Measurements from ENCODE around the gene ITPRIP.

Gene ITPRIP

GRCh38 chr10:104345941-104346340, 7.7 kb upstream of the ITPRIP start:
- peaks cover 4% of the 10 kb centered on the region for H3K27me3 Mint-ChIP-seq (ENCODE audit: low read depth)
- no peaks in the 10 kb centered on the region for H3K36me3 Mint-ChIP-seq (ENCODE audit: low read depth)
- TF ChIP-seq, protein P1, sequence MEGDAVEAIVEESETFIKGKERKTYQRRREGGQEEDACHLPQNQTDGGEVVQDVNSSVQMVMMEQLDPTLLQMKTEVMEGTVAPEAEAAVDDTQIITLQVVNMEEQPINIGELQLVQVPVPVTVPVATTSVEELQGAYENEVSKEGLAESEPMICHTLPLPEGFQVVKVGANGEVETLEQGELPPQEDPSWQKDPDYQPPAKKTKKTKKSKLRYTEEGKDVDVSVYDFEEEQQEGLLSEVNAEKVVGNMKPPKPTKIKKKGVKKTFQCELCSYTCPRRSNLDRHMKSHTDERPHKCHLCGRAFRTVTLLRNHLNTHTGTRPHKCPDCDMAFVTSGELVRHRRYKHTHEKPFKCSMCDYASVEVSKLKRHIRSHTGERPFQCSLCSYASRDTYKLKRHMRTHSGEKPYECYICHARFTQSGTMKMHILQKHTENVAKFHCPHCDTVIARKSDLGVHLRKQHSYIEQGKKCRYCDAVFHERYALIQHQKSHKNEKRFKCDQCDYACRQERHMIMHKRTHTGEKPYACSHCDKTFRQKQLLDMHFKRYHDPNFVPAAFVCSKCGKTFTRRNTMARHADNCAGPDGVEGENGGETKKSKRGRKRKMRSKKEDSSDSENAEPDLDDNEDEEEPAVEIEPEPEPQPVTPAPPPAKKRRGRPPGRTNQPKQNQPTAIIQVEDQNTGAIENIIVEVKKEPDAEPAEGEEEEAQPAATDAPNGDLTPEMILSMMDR (IDR thresholded peaks at IDR 0.05; ENCODE audit: unreplicated experiment in 3 of 3), result no peak
- H3K27ac Mint-ChIP-seq, result no peak overlapping the region
- H3K9me3 Mint-ChIP-seq, result no peaks in the 10 kb centered on the region
- H3K4me3 Mint-ChIP-seq, result no peak overlapping the region
- H3K4me1 Mint-ChIP-seq, result no peaks in the 10 kb centered on the region

GRCh38 chr10:104345515-104345914, 7.2 kb upstream of the ITPRIP start:
- Mint-ChIP-seq H3K36me3 (ENCODE audit: low read depth) (no peaks in the 10 kb centered on the region), H3K27ac (no peak overlapping the region), H3K9me3 (no peaks in the 10 kb centered on the region), H3K4me1 (no peaks in the 10 kb centered on the region), H3K4me3 (no peak overlapping the region), H3K27me3 (ENCODE audit: low read depth) (peaks cover 4% of the 10 kb centered on the region)
- TF ChIP-seq, protein P1 (IDR thresholded peaks at IDR 0.05; ENCODE audit: unreplicated experiment in 3 of 3), result no peak

DNA sequence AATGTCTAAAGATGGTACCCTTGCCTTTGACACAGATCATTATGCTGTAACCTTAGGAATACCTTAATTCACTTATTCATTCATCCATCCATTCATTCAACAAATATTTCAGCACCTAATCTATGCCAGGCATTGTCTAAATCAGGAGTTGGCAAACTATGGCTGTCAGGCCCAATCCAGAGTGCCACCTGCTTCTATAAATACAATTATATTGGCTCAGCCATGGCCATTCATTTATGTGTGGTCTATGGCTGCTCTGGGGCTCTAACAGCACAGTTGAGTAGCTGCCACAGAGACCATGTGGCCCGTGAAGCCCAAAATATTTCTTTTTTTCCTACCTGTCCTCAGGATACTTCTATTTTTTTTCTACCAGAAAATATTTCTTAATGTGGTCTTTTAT, 6.0 kb upstream of the ITPRIP start:
- Mint-ChIP-seq H3K36me3 (ENCODE audit: low read depth) (no peaks in the 10 kb centered on the region), H3K27ac (no peak overlapping the region), H3K27me3 (ENCODE audit: low read depth) (peaks cover 4% of the 10 kb centered on the region), H3K9me3 (no peaks in the 10 kb centered on the region), H3K4me1 (peaks cover 12% of the 10 kb centered on the region), H3K4me3 (no peak overlapping the region)
- TF ChIP-seq, protein P1 (IDR thresholded peaks at IDR 0.05; ENCODE audit: unreplicated experiment in 3 of 3), result no peak

DNA sequence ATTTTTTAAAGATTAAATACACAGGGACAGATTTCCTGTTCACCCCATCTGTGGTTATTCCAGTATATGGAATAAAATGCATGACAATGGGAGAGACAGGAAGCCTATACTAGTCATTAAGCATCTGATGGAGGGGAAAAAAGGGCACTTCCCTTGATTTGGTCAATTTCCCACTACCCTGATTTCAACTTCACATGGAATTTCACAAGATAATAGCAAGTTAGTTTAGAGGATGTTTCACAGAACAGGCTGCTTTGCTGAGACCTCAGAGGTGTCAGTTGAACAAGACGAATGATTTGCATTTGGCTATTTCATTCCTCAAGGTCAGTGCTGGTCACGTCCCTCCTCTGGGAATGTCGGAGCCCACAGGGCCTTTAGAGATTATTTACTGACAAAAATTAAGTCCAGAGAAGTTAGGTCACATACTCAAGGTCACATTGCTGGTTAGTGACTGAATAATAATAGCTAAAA, 4.7 kb upstream of the ITPRIP start:
- H3K27me3 Mint-ChIP-seq (ENCODE audit: low read depth), result peaks cover 4% of the 10 kb centered on the region
- H3K36me3 Mint-ChIP-seq (ENCODE audit: low read depth), result no peaks in the 10 kb centered on the region
- peak overlapping the region in 1 of 3 experiments; percentile 31 for H3K27ac Mint-ChIP-seq
- H3K4me3 Mint-ChIP-seq, result no peak overlapping the region
- no peaks in the 10 kb centered on the region for H3K9me3 Mint-ChIP-seq
- peaks cover 18% of the 10 kb centered on the region for H3K4me1 Mint-ChIP-seq
- TF ChIP-seq, protein P1 (IDR thresholded peaks at IDR 0.05; ENCODE audit: unreplicated experiment in 3 of 3), result no peak

- H3K9me3 Mint-ChIP-seq, result no peaks in the 10 kb centered on the region
- H3K36me3 Mint-ChIP-seq (ENCODE audit: low read depth), result no peaks in the 10 kb centered on the region
- TF ChIP-seq, protein P1 (IDR thresholded peaks at IDR 0.05; ENCODE audit: unreplicated experiment in 3 of 3), result no peak
- H3K27ac Mint-ChIP-seq, result peak overlapping the region in 2 of 3 experiments; percentile 97 to 99
- peaks cover 26% of the 10 kb centered on the region for H3K4me1 Mint-ChIP-seq
- peak overlapping the region in 1 of 3 experiments; percentile 93 for H3K4me3 Mint-ChIP-seq
- H3K27me3 Mint-ChIP-seq (ENCODE audit: low read depth), result peaks cover 4% of the 10 kb centered on the region
Measured at GRCh38 chr10:104340641-104341040, 2.4 kb upstream of the ITPRIP start.

DNA sequence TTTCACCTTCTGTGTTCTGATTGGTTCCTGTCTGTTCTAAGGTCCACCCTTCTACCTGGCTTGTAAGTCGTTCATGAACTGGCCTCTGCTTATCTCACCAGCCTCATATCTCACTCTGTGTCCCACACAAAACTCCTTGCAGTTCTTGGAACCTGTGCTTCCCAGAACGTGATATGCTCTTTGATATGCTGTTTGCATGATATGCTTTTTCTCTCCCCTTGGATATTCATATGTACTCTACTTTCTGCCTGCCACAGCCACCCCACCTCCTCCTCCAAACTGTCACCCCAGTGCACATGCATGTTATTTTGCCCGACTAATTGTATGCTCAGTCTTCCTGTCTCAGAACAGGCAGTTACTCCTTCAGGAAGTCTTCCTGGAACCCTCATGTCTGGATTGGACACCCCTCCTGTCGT, 1.9 kb upstream of the ITPRIP start:
- Mint-ChIP-seq H3K9me3 (no peaks in the 10 kb centered on the region), H3K27me3 (ENCODE audit: low read depth) (peaks cover 4% of the 10 kb centered on the region), H3K27ac (peak overlapping the region; percentile 97 to 100 (median 99)), H3K36me3 (ENCODE audit: low read depth) (no peaks in the 10 kb centered on the region), H3K4me3 (peak overlapping the region; percentile 93 to 96 (median 96)), H3K4me1 (peaks cover 30% of the 10 kb centered on the region)
- TF ChIP-seq, protein P1 (IDR thresholded peaks at IDR 0.05; ENCODE audit: unreplicated experiment in 3 of 3), result no peak

All from nephron (organoid).